Superior temporal gyrus (tissue), 1 donor: ENCODE results near the gene DCAF12.

Experiments
- DNase-seq: peaks from one replicate; pipeline ENCODE4 v3.0.0-alpha.2; 2016; ENCODE audit errors: extremely low spot score

The DCAF12 gene

DNA sequence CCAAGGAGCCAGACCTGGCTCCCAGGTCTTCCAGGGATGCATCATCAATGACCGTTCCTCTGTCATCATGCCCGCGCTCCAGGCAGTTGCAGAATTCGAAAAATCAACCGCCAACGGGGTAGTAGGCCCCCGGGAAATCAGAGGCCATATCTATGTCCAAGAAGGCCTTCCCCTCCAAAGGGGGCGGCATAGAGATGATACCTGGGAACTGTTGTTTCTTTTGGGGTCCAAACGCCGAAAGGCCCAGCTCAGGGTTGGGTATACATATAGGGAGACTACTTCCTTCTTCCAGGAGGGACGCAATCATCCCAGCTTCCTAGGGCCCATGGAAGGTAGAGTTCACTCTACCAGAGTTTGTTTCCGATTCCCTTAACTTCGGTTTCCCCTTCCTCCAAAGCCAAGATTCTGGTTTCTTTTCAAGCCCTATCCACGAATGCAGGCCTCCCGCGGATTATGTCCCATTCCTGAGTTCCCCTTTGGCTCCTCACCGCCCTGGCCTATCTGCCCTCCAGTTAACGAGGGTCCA lies 754 bp downstream of the DCAF12 start:
- DNase-seq = no peak

GRCh38 chr9:34124926-34125325 lies 1.6 kb downstream of the DCAF12 start:
- no peak for DNase-seq

GRCh38 chr9:34124099-34124498 lies 2.4 kb downstream of the DCAF12 start:
- DNase-seq = no peak

DNA sequence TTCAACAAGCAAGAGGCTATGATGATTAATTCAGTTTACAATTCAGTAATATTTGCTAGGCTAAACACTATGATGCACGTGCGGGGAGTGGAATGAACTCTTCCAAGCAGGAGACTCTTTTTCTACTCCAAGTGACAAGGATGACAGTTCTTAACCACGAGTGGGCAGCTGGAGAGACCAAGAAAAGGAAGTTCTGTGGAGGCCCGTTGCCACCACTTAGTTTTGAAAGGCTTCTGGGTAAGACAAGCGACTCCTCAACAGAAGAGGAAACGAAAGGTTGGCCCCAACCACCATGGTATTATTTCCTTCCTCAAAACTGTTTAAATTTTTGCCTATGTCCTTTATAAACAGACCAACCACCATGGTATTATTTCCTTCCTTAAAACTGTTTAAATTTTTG lies 2.8 kb downstream of the DCAF12 start:
- no peak for DNase-seq

GRCh38 chr9:34121996-34122395 lies 4.5 kb downstream of the DCAF12 start:
- no peak for DNase-seq

DNA sequence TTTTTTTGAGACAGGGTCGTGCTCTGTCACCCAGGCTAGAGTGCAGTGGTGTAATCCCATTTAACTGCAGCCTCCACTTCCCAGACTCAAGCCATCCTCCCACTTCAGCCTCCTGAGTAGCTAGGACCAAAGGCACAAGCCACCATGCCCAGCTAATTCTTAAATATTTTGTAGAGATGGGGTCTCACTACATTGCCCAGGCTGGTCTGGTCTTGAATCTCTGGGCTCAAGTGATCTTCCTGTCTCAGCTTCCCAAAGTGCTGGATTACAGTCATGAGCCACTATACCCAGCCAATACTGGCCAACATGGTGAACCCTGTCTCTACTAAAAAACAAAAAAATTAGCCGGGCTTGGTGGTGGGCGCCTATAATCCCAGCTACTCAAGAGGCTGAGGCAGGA lies 6.8 kb downstream of the DCAF12 start:
- DNase-seq = no peak

- no peak for DNase-seq
Measured at GRCh38 chr9:34114436-34114835, 12.1 kb downstream of the DCAF12 start.

GRCh38 chr9:34106110-34106509 lies 20.4 kb downstream of the DCAF12 start:
- DNase-seq = no peak

DNA sequence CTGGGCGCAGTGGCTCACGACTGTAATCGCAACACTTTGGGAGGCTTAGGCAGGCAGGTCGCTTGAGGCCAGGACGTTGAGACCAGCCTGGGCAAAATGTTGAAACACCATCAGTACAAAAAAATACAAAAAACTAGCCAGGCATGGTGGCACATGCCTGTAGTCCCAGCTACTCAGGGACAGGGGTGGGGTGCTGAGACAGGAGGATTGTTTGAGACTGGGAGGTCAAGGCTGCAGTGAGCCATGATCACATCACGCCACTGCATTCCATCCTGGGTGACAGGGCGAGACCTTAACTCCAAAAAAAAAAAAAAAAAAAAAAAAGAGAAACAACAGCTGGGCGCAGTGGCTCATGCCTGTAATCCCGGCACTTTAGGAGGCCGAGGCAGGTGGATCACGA lies 23.7 kb downstream of the DCAF12 start:
- DNase-seq = no peak

DNA sequence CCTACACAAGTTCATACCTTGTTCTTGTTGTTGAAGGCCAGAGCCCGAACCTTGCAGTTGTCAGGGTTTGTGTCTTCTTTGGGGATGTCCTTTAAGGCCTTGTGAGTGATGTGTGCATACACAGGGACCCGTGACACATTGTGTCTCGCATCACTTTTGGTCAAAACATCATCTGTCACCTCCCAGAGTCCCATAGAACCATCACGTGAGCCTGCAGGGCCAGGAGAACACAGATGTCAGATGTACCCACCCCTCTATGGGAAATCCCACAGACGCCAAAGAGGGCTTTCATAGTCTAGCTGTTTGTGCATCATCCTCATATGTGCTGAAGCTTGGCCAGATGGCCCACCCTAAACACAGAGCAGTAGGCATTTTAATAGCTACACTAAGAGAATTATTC lies 28.2 kb downstream of the DCAF12 start:
- DNase-seq = no peak

DNA sequence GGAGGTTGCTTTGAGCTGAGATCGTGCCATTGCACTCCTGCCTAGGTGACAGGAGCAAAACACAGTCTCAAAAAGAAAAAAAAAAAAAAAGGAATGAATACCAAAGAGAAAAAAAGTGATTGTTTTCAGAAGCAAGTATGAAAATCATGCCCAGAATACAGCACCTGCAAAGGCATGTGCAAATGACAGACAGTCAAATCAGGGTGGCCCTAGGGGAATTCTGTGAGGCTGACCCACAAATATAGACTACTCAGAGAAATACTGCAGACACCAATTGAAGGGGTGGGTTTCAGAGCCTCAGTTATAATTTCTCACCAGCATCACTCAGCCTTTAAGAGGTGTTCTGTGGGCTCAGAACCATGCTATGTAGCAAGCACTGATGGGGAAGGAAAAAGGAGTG lies 28.6 kb downstream of the DCAF12 start:
- no peak for DNase-seq

GRCh38 chr9:34096751-34097150 lies 29.7 kb downstream of the DCAF12 start:
- DNase-seq = no peak

GRCh38 chr9:34093578-34093977 lies 32.9 kb downstream of the DCAF12 start:
- no peak for DNase-seq

DNA sequence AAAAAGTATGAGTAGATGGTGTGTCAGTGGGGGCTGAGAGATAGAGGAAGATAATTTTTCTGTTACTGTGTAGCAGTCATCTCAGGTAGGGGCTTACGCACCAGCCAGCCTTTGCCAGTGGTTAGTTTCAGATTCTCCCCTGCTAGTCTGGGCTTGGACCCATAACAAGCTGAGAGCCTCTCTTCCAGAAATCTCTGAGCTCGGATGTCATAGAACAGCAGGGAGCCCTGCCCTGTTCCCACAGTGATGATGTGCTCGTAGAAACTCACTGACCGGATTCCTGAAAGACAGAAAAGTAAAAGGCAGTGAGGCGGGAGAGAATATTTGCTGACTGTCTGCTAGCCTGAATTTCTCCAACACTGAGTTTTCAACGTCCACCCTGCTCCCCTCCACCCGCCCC lies 37.2 kb downstream of the DCAF12 start:
- DNase-seq = no peak

DNA sequence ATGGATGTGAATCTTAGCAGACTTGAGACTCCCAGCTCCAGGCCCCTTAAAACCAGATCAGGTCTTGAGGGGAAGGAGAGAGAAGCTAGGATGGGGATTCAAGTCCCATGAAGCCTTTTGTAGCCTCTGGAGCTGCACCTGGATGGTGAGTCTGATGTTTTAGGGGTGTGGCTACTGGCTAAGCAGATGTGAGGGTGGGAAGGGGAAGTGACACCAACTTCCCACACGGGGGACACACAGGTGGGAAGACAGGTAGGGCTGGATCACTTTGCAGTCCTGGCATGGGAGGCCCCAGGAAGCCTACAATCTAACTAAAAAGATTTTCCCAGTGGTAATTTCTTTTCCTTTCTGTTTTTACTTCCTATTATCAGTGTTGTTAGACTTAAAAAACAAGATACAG lies 39.1 kb downstream of the DCAF12 start:
- DNase-seq = no peak

DNA sequence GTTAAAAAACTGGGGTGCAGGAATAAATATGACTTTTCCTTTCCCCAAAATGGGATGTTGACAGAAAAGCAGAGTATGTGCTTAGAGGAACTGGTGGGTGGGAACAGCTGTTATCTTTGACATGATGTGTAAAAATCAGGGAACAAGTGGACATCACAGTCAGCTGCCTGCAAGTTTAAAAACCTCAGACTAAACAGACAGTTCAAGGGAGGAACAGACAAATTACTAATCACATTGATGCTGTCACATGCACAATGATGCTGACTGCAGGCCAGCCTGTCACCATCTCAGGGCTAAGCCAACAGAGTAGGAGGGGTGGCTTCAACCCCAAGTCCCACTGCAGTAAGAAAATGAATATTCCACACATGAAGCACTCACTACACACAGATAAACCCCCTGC lies 39.6 kb downstream of the DCAF12 start:
- peak; percentile 33 for DNase-seq

GRCh38 chr9:34085581-34086500 lies 40.7 kb downstream of the DCAF12 start:
- DNase-seq = peak; percentile 30

DNA sequence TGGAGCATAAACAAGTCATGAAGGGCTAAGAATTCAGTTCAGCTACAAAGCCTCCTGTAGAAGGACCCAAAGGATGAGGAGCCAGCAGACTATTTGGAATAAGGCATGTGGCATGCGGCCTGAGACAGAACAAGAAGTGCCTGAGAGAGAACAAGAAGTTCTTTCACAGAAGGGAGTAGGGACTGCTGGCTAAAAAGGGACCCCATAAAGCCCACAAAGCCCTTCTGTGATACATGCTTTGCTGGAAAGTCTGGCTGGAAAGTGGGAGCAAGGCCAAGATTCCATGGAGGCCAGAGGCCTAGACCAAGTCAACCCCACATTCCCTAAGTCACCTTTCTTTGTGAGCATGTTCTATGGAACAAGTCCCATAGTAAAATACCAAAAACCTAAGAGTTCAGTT lies 41.9 kb downstream of the DCAF12 start:
- DNase-seq = peak; percentile 79

DNA sequence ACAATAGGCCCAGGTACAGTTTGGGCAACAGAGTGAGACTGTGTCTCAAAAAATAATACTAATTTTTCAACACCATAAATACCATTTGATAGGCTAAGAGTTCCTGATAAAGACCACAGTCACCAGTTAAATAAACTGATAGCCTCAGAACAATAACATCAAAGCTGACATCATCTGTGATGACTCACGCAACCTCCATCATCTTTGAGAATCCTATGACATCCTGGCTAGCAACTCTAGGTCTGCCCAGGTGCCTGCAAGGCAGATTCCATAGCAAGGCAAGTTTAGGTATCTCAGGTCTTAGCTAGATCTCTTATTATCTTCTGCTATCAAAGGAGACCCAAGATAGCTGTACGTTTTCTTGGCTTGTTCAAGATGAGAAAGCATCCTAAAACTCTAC lies 47.3 kb downstream of the DCAF12 start:
- no peak for DNase-seq

DNA sequence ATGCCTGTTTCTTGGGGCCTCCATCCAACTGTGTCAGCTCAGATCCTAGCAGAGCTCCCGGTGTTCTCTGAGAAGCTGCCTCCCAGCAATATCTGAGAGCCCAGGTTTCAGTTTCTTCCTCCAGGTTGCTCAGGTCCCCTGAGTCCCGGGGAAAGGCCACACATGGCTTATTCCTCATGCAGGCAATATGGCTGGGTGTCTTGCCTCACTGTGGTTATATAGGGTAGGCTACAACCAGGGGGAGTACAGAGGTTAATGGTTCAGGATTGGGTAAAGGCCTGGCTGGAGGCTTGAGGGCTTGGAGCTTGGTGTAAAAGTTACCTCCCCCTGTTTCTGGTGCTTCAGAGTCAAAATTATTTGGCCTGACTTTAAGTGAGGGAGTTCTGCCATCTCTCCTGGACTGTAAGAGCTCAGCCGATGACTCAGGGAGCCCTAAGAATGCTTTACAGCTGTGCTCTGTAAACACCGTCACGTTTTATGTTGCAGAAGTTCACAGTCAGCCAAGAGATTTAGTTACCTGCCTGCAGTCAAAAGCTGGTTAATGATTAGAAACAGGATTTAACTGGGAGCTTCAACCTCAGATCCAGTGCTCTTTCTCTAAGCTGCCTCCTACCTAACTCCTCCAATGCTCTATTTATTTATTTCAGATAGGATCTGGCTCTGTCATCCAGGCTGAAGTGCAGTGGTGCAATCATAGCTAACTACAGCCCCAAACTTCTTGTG lies 53.5 kb downstream of the DCAF12 start:
- DNase-seq = no peak

GRCh38 chr9:34072410-34072809 lies 54.1 kb downstream of the DCAF12 start:
- no peak for DNase-seq

DNA sequence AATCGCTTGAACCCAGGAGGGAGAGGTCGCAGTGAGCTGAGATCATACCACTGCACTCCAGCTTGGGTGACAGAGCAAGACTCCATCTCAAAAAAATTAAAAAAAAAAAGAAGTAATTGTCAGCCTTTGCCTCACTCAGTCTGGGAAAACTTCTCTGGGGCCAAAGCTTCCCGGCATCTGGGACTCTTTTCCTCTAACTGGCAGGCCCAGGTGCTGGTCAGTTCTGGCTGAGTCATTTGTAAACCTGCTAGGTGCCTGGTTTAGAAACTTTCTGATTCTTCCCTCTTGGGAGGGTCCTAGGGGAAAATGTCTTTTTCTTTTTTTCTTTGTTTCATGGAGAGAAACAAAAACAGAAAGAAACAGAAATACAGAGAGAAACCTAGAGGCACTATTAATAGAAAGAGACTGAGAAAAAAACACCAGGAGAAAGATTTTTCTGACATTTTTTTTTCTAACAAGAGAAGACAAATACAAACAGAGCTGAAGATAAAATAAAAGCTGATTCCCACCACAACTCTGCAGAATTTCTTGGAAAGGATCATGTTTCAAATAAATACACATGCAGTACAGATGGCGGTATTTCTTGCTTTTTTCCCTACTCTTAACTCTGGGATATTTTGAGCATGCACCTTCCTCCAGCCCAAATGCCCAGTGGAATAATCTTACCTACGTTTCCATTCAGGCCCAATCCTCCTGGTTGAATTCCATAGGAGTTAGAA lies 55.7 kb downstream of the DCAF12 start:
- DNase-seq = no peak
